Activated gamma-delta T cell treated with anti-CD3 and anti-CD28 coated beads, Interleukin-2, amount 50 U/mL, for 16 hours (primary cell): ENCODE data around the gene ADGRB3.

Experiments
- DNase-seq: peaks from one replicate; pipeline ENCODE4 v3.0.0-alpha.2; 2020; ENCODE audit warnings: low read depth

Gene ADGRB3

GRCh38 chr6:68634726-68635411 is at the start of gene ADGRB3:
Gene ADGRB3 (plus strand): TSS chr6:68635282. CDS start chr6:68638676, 3,394 bp downstream.
- no peak for DNase-seq

GRCh38 chr6:68593558-68593957 is 41.5 kb upstream of the ADGRB3 start:
- DNase-seq = no peak

GRCh38 chr6:68597642-68598041 is 37.4 kb upstream of the ADGRB3 start:
- DNase-seq = no peak

GRCh38 chr6:68615938-68616337 is 19.1 kb upstream of the ADGRB3 start:
- no peak for DNase-seq

GRCh38 chr6:68625998-68626397 is 9.1 kb upstream of the ADGRB3 start:
- DNase-seq = no peak

GRCh38 chr6:68628161-68628560 is 6.9 kb upstream of the ADGRB3 start:
- DNase-seq = no peak

GRCh38 chr6:68632734-68633133 is 2.3 kb upstream of the ADGRB3 start:
- DNase-seq = no peak

- no peak for DNase-seq
These were observed 1.7 kb upstream of the ADGRB3 start for GRCh38 chr6:68633281-68633971.

GRCh38 chr6:68633972-68634725 is 933 bp upstream of the ADGRB3 start:
- DNase-seq = no peak

- no peak for DNase-seq
These were observed 277 bp downstream of the ADGRB3 start for GRCh38 chr6:68635412-68635705.

GRCh38 chr6:68635706-68636513 is 828 bp downstream of the ADGRB3 start:
- no peak for DNase-seq

GRCh38 chr6:68636666-68637065 is 1.6 kb downstream of the ADGRB3 start:
- no peak for DNase-seq

- no peak for DNase-seq
These were observed 2.0 kb downstream of the ADGRB3 start for GRCh38 chr6:68637071-68637470.

- DNase-seq = no peak
These were observed 2.7 kb downstream of the ADGRB3 start for GRCh38 chr6:68637782-68638181.

- no peak for DNase-seq
These were observed 3.3 kb downstream of the ADGRB3 start for GRCh38 chr6:68638230-68638900.

- DNase-seq = no peak
These were observed 4.1 kb downstream of the ADGRB3 start for GRCh38 chr6:68639211-68639610.

GRCh38 chr6:68639826-68640490 is 4.9 kb downstream of the ADGRB3 start:
- no peak for DNase-seq

GRCh38 chr6:68640491-68640835 is 5.4 kb downstream of the ADGRB3 start:
- DNase-seq = no peak

GRCh38 chr6:68641172-68641571 is 6.1 kb downstream of the ADGRB3 start:
- DNase-seq = no peak

GRCh38 chr6:68642081-68642480 is 7.0 kb downstream of the ADGRB3 start:
- DNase-seq = no peak

GRCh38 chr6:68642977-68643376 is 7.9 kb downstream of the ADGRB3 start:
- no peak for DNase-seq
